Chondrocyte (in vitro differentiated cells): Measurements from ENCODE around the gene IRAK1. TPM values are rescaled to one million over a fixed set of nuclear protein-coding genes. Genes with fewer than 3 reads are reported as not detected.

ENCODE experiments used
- DNase-seq: peaks from one replicate; pipeline ENCODE4 v3.0.0; 2021; ENCODE audit warnings: mixed read lengths, low spot score
- H3K27ac Mint-ChIP-seq: one replicate; pipeline ENCODE4 v1.8.0; 2021; ENCODE audit warnings: mild to moderate bottlenecking, moderate library complexity, mixed read lengths; ENCODE audit not compliant: unreplicated experiment
- H3K27me3 Mint-ChIP-seq: 2 replicates; pipeline ENCODE4 v1.8.0; 2021; ENCODE audit warnings: low read depth, mixed read lengths
- H3K36me3 Mint-ChIP-seq: 2 replicates; pipeline ENCODE4 v1.8.0; 2021; ENCODE audit warnings: low read depth, mixed read lengths
- H3K4me1 Mint-ChIP-seq: 2 replicates; pipeline ENCODE4 v1.8.0; 2021; ENCODE audit warnings: low read depth, mild to moderate bottlenecking, mixed read lengths
- H3K4me3 Mint-ChIP-seq: one replicate; pipeline ENCODE4 v1.8.0; 2021; ENCODE audit warnings: mild to moderate bottlenecking, moderate library complexity, mixed read lengths; ENCODE audit not compliant: unreplicated experiment
- H3K9me3 Mint-ChIP-seq: 2 replicates; pipeline ENCODE4 v1.8.0; 2021; ENCODE audit warnings: low read depth, mixed read lengths
- total RNA-seq: library from RNA; stranded (reverse); gene quantifications from 3 replicates; pipeline ENCODE4 v1.2.1, GENCODE V29; 2021
- TF ChIP-seq, protein P1 (sequence below): fragments of 200-600 bp; sonication (generic); IDR thresholded peaks from 2 replicates; pipeline ENCODE4 v1.5.0; 2021; ENCODE audit warnings: antibody characterized with exemption, mild to moderate bottlenecking, moderate library complexity

IRAK1 gene
- total RNA-seq, 1 donor from 2014 or later = 104 TPM

DNA sequence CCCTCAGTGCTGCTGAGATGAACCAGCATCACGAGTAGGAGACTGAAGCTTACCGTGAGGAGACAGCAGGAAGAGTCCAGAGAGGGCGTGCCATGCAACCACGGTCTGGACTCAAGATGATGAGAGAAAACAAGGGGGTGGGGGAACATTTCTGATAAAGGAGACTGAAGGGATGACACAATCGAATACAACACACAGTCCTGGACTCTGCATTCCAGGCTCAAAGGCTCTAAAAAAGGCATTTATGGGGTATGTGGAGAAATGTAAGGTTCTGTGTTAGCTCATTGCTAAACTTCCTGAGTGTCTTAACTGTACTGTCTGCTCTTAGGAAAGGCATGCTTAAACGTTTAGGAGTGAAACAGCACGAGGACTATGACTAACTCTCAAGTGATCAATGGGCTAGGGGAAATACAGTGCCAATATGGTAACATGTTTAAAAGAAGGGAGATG is 20.6 kb upstream of the IRAK1 start:
- H3K4me1 Mint-ChIP-seq = peaks cover 57% of the 10 kb centered on the region
- no peaks in the 10 kb centered on the region for H3K27me3 Mint-ChIP-seq
- H3K27ac Mint-ChIP-seq = peak overlapping the region; percentile 90
- no peak overlapping the region for H3K4me3 Mint-ChIP-seq
- DNase-seq = no peak
- TF ChIP-seq, protein P1, sequence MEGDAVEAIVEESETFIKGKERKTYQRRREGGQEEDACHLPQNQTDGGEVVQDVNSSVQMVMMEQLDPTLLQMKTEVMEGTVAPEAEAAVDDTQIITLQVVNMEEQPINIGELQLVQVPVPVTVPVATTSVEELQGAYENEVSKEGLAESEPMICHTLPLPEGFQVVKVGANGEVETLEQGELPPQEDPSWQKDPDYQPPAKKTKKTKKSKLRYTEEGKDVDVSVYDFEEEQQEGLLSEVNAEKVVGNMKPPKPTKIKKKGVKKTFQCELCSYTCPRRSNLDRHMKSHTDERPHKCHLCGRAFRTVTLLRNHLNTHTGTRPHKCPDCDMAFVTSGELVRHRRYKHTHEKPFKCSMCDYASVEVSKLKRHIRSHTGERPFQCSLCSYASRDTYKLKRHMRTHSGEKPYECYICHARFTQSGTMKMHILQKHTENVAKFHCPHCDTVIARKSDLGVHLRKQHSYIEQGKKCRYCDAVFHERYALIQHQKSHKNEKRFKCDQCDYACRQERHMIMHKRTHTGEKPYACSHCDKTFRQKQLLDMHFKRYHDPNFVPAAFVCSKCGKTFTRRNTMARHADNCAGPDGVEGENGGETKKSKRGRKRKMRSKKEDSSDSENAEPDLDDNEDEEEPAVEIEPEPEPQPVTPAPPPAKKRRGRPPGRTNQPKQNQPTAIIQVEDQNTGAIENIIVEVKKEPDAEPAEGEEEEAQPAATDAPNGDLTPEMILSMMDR = no peak
- H3K36me3 Mint-ChIP-seq = peaks cover 5% of the 10 kb centered on the region
- no peaks in the 10 kb centered on the region for H3K9me3 Mint-ChIP-seq

DNA sequence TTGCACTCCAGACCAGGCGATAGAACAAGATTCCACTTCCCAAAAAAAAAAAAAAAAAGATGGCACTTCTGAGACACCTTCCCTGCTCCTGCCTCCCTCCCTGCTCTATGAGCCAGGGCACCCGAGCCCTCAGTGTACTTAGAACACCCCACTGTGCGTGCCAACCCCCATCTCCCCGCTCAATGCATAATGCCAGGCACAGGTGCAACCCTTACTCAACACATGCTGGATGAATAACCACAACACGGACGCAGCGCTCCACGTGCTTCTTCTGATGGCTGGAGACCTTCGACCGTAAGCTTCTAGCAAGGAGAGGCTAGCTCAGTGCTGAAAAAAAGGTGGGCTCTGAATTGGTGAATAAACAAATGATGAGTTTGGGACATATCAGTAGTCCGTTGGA is 19.9 kb upstream of the IRAK1 start:
- peak overlapping the region; percentile 90 for H3K27ac Mint-ChIP-seq
- peak; percentile 79 for DNase-seq
- H3K36me3 Mint-ChIP-seq = peaks cover 5% of the 10 kb centered on the region
- TF ChIP-seq, protein P1 = no peak
- H3K9me3 Mint-ChIP-seq = no peaks in the 10 kb centered on the region
- peaks cover 58% of the 10 kb centered on the region for H3K4me1 Mint-ChIP-seq
- H3K4me3 Mint-ChIP-seq = no peak overlapping the region
- no peaks in the 10 kb centered on the region for H3K27me3 Mint-ChIP-seq

DNA sequence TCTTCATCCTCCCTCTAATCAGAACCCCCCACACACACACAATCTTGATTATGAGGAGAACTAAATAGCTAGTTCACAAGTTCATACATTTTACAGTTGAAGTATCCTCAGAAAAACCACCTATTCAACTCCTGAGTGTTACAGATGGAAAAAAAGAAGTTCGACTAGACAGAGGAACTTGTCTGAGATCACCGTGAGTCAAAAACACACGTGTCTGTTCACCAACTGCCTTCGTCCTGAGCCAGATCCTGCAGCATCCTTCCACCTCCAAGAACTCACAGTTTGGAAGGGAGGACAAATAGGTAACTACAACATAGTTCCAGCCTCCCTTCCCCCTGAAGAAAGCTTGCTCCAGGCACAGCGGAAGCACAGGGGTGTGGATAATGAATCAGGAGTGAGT is 19.0 kb upstream of the IRAK1 start:
- Mint-ChIP-seq H3K4me1 (peaks cover 52% of the 10 kb centered on the region), H3K27me3 (no peaks in the 10 kb centered on the region), H3K4me3 (no peak overlapping the region), H3K9me3 (no peaks in the 10 kb centered on the region), H3K36me3 (peaks cover 5% of the 10 kb centered on the region), H3K27ac (no peak overlapping the region)
- no peak for DNase-seq
- TF ChIP-seq, protein P1 = no peak

DNA sequence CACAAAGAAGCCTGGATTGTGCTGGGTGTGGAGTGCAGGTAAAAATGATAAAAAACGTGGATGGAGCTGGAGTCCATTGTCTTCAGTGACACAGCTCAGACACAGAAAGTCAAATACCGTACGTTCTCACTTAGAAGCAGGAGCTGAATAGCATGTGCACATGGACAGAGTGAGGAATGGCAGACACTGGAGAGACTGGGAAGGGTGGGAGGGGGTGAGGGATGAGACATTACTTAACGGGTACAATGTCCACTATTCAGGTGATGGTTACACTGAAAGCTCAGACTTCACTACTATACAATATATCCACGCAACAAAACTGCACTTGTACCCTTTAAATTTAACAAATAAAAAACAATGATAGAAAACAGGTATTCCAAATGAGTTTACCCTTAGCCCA is 18.1 kb upstream of the IRAK1 start:
- DNase-seq = no peak
- no peaks in the 10 kb centered on the region for H3K27me3 Mint-ChIP-seq
- H3K4me3 Mint-ChIP-seq = no peak overlapping the region
- no peak overlapping the region for H3K27ac Mint-ChIP-seq
- H3K9me3 Mint-ChIP-seq = no peaks in the 10 kb centered on the region
- peaks cover 5% of the 10 kb centered on the region for H3K36me3 Mint-ChIP-seq
- H3K4me1 Mint-ChIP-seq = peaks cover 47% of the 10 kb centered on the region
- TF ChIP-seq, protein P1 = no peak

DNA sequence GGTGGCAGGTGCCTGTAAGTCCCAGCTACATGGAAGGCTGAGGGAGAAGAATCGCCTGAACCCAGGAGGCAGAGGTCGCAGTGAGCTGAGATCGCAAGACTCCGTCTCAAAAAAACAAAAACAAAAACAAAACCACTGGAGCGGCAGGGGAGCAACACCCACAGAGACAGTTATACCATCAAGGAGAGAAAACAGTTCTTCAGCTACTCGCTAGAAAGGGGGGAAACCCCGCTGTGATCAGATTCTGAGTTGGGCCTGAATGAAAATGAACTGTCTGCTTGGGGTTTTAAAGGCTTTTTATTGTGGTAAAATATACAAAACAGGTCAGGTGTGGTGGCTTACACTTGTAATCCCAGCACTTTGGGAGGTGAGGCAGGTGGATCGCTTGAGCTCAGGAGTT is 16.8 kb upstream of the IRAK1 start:
- H3K27ac Mint-ChIP-seq = no peak overlapping the region
- TF ChIP-seq, protein P1 = no peak

More for the DNA sequence above, 16.8 kb upstream of the IRAK1 start:
- peaks cover 35% of the 10 kb centered on the region for H3K4me1 Mint-ChIP-seq
- no peak overlapping the region for H3K4me3 Mint-ChIP-seq
- H3K36me3 Mint-ChIP-seq = peaks cover 6% of the 10 kb centered on the region
- no peaks in the 10 kb centered on the region for H3K9me3 Mint-ChIP-seq
- DNase-seq = no peak
- H3K27me3 Mint-ChIP-seq = no peaks in the 10 kb centered on the region
